ENCODE data around the gene STARD7. TPM values are rescaled to one million over a fixed set of nuclear protein-coding genes. Genes with fewer than 3 reads are reported as not detected.

The STARD7 gene
- total and polyA plus RNA-seq, 2 of the 13 experiments (the other 11 are each of a cell fraction or from before 2014, with no cell fraction given): 88.2 to 300 TPM

GRCh38 chr2:96209011-96209728 lies 543 bp upstream of the STARD7 start (continued):
- TF ChIP-seq BCL6 (CRISPR knock-in tag; IDR thresholded peaks at IDR 0.05): peak; percentile 20; the same call in 1 of the 2 replicates
- no peak for TF ChIP-seq BRD4 (CRISPR knock-in tag; IDR thresholded peaks at IDR 0.05)
- TF ChIP-seq ZNF326 (CRISPR knock-in tag; IDR thresholded peaks at IDR 0.05; ENCODE audit: borderline replicate concordance): no peak
- TF ChIP-seq ZNF790 (CRISPR knock-in tag; IDR thresholded peaks at IDR 0.05; ENCODE audit: borderline replicate concordance): 0 out of 2 replicates have a peak, but pooled peaks have one; percentile 70
- TF ChIP-seq ARID5B (CRISPR knock-in tag; IDR thresholded peaks at IDR 0.05): no peak; the same call in 1 of the 2 replicates
- no peak for TF ChIP-seq ZNF782 (CRISPR knock-in tag; IDR thresholded peaks at IDR 0.05; ENCODE audit: borderline replicate concordance)
- TF ChIP-seq ZNF136 (CRISPR knock-in tag; IDR thresholded peaks at IDR 0.05; ENCODE audit: low read depth): no peak
- TF ChIP-seq, protein P1, sequence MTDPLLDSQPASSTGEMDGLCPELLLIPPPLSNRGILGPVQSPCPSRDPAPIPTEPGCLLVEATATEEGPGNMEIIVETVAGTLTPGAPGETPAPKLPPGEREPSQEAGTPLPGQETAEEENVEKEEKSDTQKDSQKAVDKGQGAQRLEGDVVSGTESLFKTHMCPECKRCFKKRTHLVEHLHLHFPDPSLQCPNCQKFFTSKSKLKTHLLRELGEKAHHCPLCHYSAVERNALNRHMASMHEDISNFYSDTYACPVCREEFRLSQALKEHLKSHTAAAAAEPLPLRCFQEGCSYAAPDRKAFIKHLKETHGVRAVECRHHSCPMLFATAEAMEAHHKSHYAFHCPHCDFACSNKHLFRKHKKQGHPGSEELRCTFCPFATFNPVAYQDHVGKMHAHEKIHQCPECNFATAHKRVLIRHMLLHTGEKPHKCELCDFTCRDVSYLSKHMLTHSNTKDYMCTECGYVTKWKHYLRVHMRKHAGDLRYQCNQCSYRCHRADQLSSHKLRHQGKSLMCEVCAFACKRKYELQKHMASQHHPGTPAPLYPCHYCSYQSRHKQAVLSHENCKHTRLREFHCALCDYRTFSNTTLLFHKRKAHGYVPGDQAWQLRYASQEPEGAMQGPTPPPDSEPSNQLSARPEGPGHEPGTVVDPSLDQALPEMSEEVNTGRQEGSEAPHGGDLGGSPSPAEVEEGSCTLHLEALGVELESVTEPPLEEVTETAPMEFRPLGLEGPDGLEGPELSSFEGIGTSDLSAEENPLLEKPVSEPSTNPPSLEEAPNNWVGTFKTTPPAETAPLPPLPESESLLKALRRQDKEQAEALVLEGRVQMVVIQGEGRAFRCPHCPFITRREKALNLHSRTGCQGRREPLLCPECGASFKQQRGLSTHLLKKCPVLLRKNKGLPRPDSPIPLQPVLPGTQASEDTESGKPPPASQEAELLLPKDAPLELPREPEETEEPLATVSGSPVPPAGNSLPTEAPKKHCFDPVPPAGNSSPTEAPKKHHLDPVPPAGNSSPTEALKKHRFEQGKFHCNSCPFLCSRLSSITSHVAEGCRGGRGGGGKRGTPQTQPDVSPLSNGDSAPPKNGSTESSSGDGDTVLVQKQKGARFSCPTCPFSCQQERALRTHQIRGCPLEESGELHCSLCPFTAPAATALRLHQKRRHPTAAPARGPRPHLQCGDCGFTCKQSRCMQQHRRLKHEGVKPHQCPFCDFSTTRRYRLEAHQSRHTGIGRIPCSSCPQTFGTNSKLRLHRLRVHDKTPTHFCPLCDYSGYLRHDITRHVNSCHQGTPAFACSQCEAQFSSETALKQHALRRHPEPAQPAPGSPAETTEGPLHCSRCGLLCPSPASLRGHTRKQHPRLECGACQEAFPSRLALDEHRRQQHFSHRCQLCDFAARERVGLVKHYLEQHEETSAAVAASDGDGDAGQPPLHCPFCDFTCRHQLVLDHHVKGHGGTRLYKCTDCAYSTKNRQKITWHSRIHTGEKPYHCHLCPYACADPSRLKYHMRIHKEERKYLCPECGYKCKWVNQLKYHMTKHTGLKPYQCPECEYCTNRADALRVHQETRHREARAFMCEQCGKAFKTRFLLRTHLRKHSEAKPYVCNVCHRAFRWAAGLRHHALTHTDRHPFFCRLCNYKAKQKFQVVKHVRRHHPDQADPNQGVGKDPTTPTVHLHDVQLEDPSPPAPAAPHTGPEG (CRISPR knock-in tag; IDR thresholded peaks at IDR 0.05): no peak; the same call in 1 of the 2 replicates
- TF ChIP-seq ZNF260 (CRISPR knock-in tag; IDR thresholded peaks at IDR 0.05; ENCODE audit: borderline replicate concordance, low read depth): no peak
- TF ChIP-seq FOXK2 (IDR thresholded peaks at IDR 0.05): no peak
- no peak for TF ChIP-seq ZNF256 (CRISPR knock-in tag; conservative IDR thresholded peaks at IDR 0.05)
- TF ChIP-seq ZEB1 (IDR thresholded peaks at IDR 0.05; ENCODE audit: insufficient replicate concordance, low read depth): peak; percentile 63
- peak; percentile 62; the same call in 1 of the 2 replicates for TF ChIP-seq ELF4 (CRISPR knock-in tag; IDR thresholded peaks at IDR 0.05; ENCODE audit: borderline replicate concordance)
- TF ChIP-seq, protein P2, sequence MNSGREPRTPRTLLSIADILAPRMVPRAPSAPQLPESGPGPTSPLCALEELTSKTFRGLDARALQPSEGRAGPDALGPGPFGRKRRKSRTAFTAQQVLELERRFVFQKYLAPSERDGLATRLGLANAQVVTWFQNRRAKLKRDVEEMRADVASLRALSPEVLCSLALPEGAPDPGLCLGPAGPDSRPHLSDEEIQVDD (CRISPR knock-in tag; IDR thresholded peaks at IDR 0.05; ENCODE audit: borderline replicate concordance): no peak
- peak; percentile 20; the same call in 1 of the 2 replicates for TF ChIP-seq ZNF264 (CRISPR knock-in tag; IDR thresholded peaks at IDR 0.05)
- TF ChIP-seq RBFOX2 (IDR thresholded peaks at IDR 0.05; ENCODE audit: low read depth, low read length): no peak
- no peak for TF ChIP-seq ZBTB21 (CRISPR knock-in tag; IDR thresholded peaks at IDR 0.05)
- no peak for TF ChIP-seq ZNF589 (CRISPR knock-in tag; conservative IDR thresholded peaks at IDR 0.05)
- no peak for TF ChIP-seq ZNF530 (CRISPR knock-in tag; IDR thresholded peaks at IDR 0.05; ENCODE audit: low read depth)
